ENCODE data around the gene LARGE1.

Gene LARGE1

GRCh38 chr22:33275073-33275443 lies 645.2 kb downstream of the LARGE1 start:
- TF ChIP-seq, protein P1, sequence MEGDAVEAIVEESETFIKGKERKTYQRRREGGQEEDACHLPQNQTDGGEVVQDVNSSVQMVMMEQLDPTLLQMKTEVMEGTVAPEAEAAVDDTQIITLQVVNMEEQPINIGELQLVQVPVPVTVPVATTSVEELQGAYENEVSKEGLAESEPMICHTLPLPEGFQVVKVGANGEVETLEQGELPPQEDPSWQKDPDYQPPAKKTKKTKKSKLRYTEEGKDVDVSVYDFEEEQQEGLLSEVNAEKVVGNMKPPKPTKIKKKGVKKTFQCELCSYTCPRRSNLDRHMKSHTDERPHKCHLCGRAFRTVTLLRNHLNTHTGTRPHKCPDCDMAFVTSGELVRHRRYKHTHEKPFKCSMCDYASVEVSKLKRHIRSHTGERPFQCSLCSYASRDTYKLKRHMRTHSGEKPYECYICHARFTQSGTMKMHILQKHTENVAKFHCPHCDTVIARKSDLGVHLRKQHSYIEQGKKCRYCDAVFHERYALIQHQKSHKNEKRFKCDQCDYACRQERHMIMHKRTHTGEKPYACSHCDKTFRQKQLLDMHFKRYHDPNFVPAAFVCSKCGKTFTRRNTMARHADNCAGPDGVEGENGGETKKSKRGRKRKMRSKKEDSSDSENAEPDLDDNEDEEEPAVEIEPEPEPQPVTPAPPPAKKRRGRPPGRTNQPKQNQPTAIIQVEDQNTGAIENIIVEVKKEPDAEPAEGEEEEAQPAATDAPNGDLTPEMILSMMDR (IDR thresholded peaks at IDR 0.05; ENCODE audit: low read depth, low read length): no peak
- TF ChIP-seq MYC (IDR thresholded peaks at IDR 0.05; ENCODE audit: low read depth, low read length): no peak
- TF ChIP-seq MAX (IDR thresholded peaks at IDR 0.05; ENCODE audit: low read depth, low read length): no peak
- no peak for TF ChIP-seq POLR2A (IDR thresholded peaks at IDR 0.05; ENCODE audit: extremely low read depth, insufficient read length)
- DNase-seq (ENCODE audit: low read depth): no peak
- H3K4me3 ChIP-seq (ENCODE audit: low read depth, low read length): no peak overlapping the region

DNA sequence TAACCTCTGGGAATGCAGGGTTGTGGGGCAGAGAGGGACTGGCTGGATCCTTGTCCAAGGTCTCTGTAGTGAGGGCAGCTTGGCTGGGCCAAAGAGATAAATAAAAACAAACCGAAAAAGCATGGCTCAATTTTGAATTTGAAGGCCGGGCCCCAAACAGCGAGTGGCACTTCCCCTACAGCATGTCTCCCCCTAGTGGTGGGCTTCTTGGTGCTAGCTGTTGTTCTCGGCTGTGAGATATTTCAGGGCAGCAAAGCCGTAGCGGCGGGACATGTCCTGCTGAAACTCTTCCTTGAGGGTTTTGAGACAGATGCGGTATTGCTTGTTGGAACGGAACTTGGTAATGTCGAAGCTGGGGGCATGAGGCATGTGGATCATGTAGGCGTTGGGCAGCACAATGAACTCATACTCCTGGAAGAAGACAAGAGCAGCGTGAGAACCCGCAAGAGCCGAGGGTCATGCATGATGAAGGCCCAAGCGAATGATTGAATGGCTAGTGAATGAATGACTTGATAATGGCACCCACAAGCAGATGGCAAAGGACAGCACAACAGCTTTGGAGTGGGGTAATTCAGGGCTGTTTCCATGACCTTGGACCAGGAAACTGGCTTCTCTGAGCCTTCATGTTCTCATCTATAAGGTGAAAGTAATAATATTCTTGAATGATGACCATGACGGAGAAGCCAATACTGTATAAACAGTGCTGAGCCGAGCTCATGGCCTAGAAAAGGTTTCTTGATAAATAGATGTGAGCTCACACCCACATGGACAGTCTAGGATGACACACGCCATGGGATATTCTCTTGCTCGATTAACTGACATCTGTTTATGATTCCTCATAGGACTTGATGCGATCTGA lies 645.8 kb downstream of the LARGE1 start:
- no peak overlapping the region for H3K4me3 ChIP-seq (ENCODE audit: low read depth, low read length)
- DNase-seq (ENCODE audit: low read depth): peak; percentile 50
- no peak for TF ChIP-seq MYC (IDR thresholded peaks at IDR 0.05; ENCODE audit: low read depth, low read length)
- TF ChIP-seq, protein P1 (IDR thresholded peaks at IDR 0.05; ENCODE audit: low read depth, low read length): peak; percentile 79

DNA sequence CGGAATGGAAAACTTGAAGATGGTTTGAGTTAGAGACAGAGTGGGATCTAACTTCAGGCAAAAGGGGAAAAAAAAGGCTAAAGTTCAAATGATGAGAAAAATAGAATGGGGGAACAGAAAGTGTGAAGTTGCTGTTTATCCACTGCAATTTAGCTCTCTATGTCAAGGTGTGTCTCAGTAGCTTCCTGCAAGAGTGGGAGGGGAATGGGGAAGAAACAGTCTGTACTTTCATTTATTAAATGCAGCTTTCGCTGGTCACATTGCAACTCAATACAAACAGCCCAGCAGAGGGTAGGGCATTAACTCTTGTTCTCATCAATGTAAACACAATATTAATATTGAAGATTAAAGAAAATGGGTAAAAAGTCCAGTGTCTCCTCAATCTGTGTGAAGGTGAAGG lies 647.4 kb downstream of the LARGE1 start:
- no peak for DNase-seq (ENCODE audit: low read depth)
- H3K4me3 ChIP-seq (ENCODE audit: low read depth, low read length): no peak overlapping the region
- TF ChIP-seq POLR2A (IDR thresholded peaks at IDR 0.05; ENCODE audit: extremely low read depth, insufficient read length): no peak
- TF ChIP-seq MAX (IDR thresholded peaks at IDR 0.05; ENCODE audit: low read depth, low read length): no peak
- TF ChIP-seq MYC (IDR thresholded peaks at IDR 0.05; ENCODE audit: low read depth, low read length): no peak
- TF ChIP-seq, protein P1 (IDR thresholded peaks at IDR 0.05; ENCODE audit: low read depth, low read length): no peak

GRCh38 chr22:33272180-33272579 lies 648.1 kb downstream of the LARGE1 start:
- DNase-seq (ENCODE audit: low read depth): no peak
- H3K4me3 ChIP-seq (ENCODE audit: low read depth, low read length): no peak overlapping the region
- TF ChIP-seq, protein P1 (IDR thresholded peaks at IDR 0.05; ENCODE audit: low read depth, low read length): no peak
- no peak for TF ChIP-seq MYC (IDR thresholded peaks at IDR 0.05; ENCODE audit: low read depth, low read length)
- TF ChIP-seq MAX (IDR thresholded peaks at IDR 0.05; ENCODE audit: low read depth, low read length): no peak
- no peak for TF ChIP-seq POLR2A (IDR thresholded peaks at IDR 0.05; ENCODE audit: extremely low read depth, insufficient read length)

DNA sequence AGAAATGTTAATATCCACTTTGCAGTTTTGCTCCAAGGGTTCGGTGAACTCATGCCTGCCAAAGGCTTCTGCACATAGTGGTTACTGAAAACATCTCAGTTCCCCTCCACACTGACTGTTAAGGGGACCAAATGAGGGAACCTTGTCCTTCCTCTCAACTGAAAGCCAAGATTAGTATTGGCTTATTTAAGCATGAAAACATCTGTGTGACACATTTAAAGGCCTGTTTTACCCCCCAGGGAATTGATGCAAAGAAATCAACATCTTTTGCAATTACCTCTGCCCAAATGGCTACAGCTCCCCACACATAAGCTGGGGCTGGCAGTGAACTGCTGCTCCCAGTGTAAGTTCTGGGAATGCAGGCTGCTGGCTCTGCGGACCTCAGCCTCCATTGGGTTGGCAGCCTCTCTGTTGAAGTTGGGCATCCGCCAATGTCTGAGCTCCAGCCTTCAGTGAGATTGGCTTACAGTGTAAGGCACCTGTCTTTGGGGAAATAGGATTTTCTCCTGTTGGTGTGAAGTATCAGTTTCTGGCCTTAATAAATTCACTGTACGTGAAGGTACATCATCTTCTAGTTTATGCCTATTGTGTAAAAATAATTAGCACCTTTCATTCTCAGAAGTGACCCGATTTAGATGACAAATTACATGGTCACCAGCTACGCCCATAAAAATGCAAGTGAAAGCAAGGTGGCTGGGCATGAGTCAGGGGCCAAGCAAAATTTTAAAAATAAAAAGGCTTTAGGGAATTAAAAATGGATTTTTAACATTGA lies 648.7 kb downstream of the LARGE1 start:
- peak; percentile 15 for DNase-seq (ENCODE audit: low read depth)

More for the DNA sequence above, 648.7 kb downstream of the LARGE1 start:
- H3K4me3 ChIP-seq (ENCODE audit: low read depth, low read length): no peak overlapping the region
- TF ChIP-seq MAX (IDR thresholded peaks at IDR 0.05; ENCODE audit: low read depth, low read length) (no peak), POLR2A (IDR thresholded peaks at IDR 0.05; ENCODE audit: extremely low read depth, insufficient read length) (no peak), MYC (IDR thresholded peaks at IDR 0.05; ENCODE audit: low read depth, low read length) (no peak)
- TF ChIP-seq, protein P1 (IDR thresholded peaks at IDR 0.05; ENCODE audit: low read depth, low read length): no peak

Measured in NB4 (cell line).